WTC11 (cell line): ENCODE data around the gene IL36RN.

Experiments used
- ZNF138 ChIP-seq: sonication (generic); formaldehyde crosslinking; conservative IDR thresholded peaks from 2 replicates; pipeline ENCODE4 v1.8.1; 2022; ENCODE audit warnings: mild to moderate bottlenecking, moderate library complexity, missing genetic modification reagents
- TF ChIP-seq, protein P1 (sequence below): fragments of 200-600 bp; IDR thresholded peaks from 2 replicates; pipeline ENCODE4 v1.8.0; 2022; ENCODE audit warnings: antibody characterized with exemption

DNA sequence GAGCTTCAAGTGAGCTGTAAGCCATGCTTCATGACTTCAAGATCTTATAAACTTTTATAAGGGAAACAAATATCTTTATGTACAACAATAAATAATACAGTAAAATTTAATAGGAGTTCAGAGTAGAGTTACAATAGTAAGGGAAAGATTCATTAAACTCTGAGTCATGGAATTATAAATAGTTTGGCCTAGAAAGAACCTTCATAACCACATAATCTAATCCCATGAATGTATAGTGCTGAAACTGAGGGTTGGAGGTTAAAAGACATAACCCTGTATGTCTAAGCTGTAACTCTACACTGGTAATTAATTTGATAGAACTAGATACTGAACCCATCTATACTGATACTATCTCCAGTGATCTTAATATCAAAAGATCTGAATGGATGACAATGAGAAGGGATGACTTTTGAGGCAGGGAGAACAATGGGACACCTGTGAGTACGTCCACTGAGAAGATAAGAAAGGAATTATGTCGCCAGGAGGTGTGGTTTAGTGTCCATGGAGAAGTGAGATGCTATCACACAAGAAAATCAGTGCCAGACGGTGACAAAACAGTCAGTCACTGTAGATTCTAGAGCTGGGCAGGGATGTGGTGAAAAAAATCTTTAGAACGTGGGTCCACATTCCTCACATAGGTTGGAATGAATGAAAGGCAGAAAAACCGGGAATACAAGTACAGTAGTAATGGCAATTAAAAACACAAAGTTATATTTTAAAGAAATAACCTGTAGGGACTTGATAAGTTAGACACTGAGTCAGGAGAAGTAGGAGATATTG lies 9.9 kb downstream of the IL36RN start:
- TF ChIP-seq, protein P1, sequence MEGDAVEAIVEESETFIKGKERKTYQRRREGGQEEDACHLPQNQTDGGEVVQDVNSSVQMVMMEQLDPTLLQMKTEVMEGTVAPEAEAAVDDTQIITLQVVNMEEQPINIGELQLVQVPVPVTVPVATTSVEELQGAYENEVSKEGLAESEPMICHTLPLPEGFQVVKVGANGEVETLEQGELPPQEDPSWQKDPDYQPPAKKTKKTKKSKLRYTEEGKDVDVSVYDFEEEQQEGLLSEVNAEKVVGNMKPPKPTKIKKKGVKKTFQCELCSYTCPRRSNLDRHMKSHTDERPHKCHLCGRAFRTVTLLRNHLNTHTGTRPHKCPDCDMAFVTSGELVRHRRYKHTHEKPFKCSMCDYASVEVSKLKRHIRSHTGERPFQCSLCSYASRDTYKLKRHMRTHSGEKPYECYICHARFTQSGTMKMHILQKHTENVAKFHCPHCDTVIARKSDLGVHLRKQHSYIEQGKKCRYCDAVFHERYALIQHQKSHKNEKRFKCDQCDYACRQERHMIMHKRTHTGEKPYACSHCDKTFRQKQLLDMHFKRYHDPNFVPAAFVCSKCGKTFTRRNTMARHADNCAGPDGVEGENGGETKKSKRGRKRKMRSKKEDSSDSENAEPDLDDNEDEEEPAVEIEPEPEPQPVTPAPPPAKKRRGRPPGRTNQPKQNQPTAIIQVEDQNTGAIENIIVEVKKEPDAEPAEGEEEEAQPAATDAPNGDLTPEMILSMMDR = no peak
- TF ChIP-seq ZNF138 (CRISPR knock-in tag) = no peak
